PC-3 (cell line): Measurements from ENCODE around the gene CERK. TPM values are rescaled to one million over a fixed set of nuclear protein-coding genes. Genes with fewer than 3 reads are reported as not detected.

Experiments used
- ATAC-seq: fragments of 200-7000 bp; cut with Tn5 transposase; 2 replicates; pipeline ENCODE4 v1.9.1; 2020; ENCODE audit warnings: mild to moderate bottlenecking, moderate library complexity
- BruUV-seq: library from RNA; stranded (reverse); fragments of 400-500 nt; replicated peaks from 2 replicates; lab custom pipeline; 2021; lab: Mats Ljungman, UMichigan
- CTCF ChIA-PET: fragments of 300-600 bp; sonication (Branson Sonifier 250); formaldehyde crosslinking; loops from one replicate; lab custom pipeline; 2022; ENCODE audit warnings: antibody characterized with exemption; lab: Charles Lee
- POLR2A ChIA-PET: fragments of 300-600 bp; sonication (Branson Sonifier 250); formaldehyde crosslinking; loops from one replicate; lab custom pipeline; 2022; ENCODE audit warnings: antibody characterized with exemption; ENCODE audit not compliant: unreplicated experiment; lab: Charles Lee
- DNase-seq: peaks from one replicate; pipeline ENCODE4 v3.0.0-alpha.2; 2015
- H2AFZ ChIP-seq: fragments of 300-600 bp; sonication (generic); 2 replicates; pipeline ENCODE4 v1.6.0; 2016; ENCODE audit warnings: antibody characterized with exemption, low read length
- H3F3A ChIP-seq: fragments of 300-600 bp; sonication (generic); one replicate; pipeline ENCODE4 v1.6.0; 2017; ENCODE audit warnings: antibody characterized with exemption, low read length, control low read depth, mild to moderate bottlenecking; ENCODE audit not compliant: unreplicated experiment
- H3K27ac ChIP-seq: fragments of 300-600 bp; sonication (generic); 2 replicates; pipeline ENCODE4 v1.5.1; 2016; ENCODE audit warnings: mild to moderate bottlenecking, low read length
- H3K27me3 ChIP-seq: fragments of 300-600 bp; sonication (generic); 2 replicates; pipeline ENCODE4 v1.6.1; 2016; ENCODE audit warnings: low read length, mixed read lengths
- H3K36me3 ChIP-seq: fragments of 300-600 bp; sonication (generic); 2 replicates; pipeline ENCODE4 v1.6.1; 2016; ENCODE audit warnings: low read depth, mixed run types, low read length, mixed read lengths
- H3K4me1 ChIP-seq: fragments of 300-600 bp; sonication (generic); 2 replicates; pipeline ENCODE4 v1.5.1; 2016; ENCODE audit warnings: low read length; ENCODE audit not compliant: insufficient read depth
- H3K4me2 ChIP-seq: fragments of 300-600 bp; sonication (generic); 2 replicates; pipeline ENCODE4 v1.6.0; 2016; ENCODE audit warnings: low read length
- H3K4me3 ChIP-seq: fragments of 300-600 bp; sonication (generic); 2 replicates; pipeline ENCODE4 v1.5.1; 2016; ENCODE audit warnings: mild to moderate bottlenecking, low read length, mixed read lengths
- H3K79me2 ChIP-seq: fragments of 300-600 bp; sonication (generic); 2 replicates; pipeline ENCODE4 v1.6.1; 2017; ENCODE audit warnings: low read length, mixed read lengths
- H3K9ac ChIP-seq: fragments of 300-600 bp; sonication (generic); 2 replicates; pipeline ENCODE4 v1.6.0; 2016; ENCODE audit warnings: mild to moderate bottlenecking, low read length
- H3K9me2 ChIP-seq: fragments of 300-600 bp; sonication (generic); replicated peaks from 2 replicates; pipeline ENCODE4 v1.6.1; 2016; ENCODE audit warnings: mixed run types, low read length, mixed read lengths
- H3K9me3 ChIP-seq: fragments of 300-600 bp; sonication (generic); 2 replicates; pipeline ENCODE4 v1.6.1; 2016; ENCODE audit warnings: low read length, mixed read lengths
- H4K20me1 ChIP-seq: fragments of 300-600 bp; sonication (generic); 2 replicates; pipeline ENCODE4 v1.6.1; 2016; ENCODE audit warnings: low read length, mixed read lengths
- CTCF ChIP-seq: fragments of 300-600 bp; sonication (generic); conservative IDR thresholded peaks from 2 replicates; pipeline ENCODE4 v1.5.1; 2017; ENCODE audit warnings: antibody characterized with exemption, low read depth, mild to moderate bottlenecking, low read length
- EZH2 ChIP-seq: fragments of 300-600 bp; sonication (generic); IDR thresholded peaks from one replicate; pipeline ENCODE4 v1.6.1; 2017; ENCODE audit warnings: antibody characterized with exemption, mild to moderate bottlenecking, low read length; ENCODE audit not compliant: unreplicated experiment
- EZH2phosphoT487 ChIP-seq: fragments of 300-600 bp; sonication (generic); IDR thresholded peaks from 2 replicates; pipeline ENCODE4 v1.6.1; 2018; ENCODE audit warnings: mild to moderate bottlenecking, antibody characterized with exemption, low read length, borderline replicate concordance
- intact Hi-C: fragments of 100-400 bp; cut with micrococcal nuclease; formaldehyde crosslinking; loops from 2 replicates; pipeline ENCODE4 v1.9.0; 2023
- total RNA-seq: library from RNA; depleted of rRNA; stranded (reverse); fragments of >200 nt; gene quantifications from 2 replicates; pipeline ENCODE4 v1.2.3, GENCODE V29; 2014

CERK gene
- total RNA-seq, 1 experiment from 2014 or later: 21.6 TPM

GRCh38 chr22:46701262-46701661, 36.8 kb downstream of the CERK start:
- no peaks in the 10 kb centered on the region for H4K20me1 ChIP-seq
- ChIA-PET CTCF (no interaction called here), POLR2A (no interaction called here)
- H2AFZ ChIP-seq: no peak overlapping the region
- no peak for DNase-seq
- H3K4me1 ChIP-seq: no peaks in the 10 kb centered on the region
- H3K9me3 ChIP-seq: no peaks in the 10 kb centered on the region
- H3K9me2 ChIP-seq: no peaks in the 10 kb centered on the region
- H3F3A ChIP-seq: no peaks in the 10 kb centered on the region
- no peaks in the 10 kb centered on the region for H3K27me3 ChIP-seq
- no peak for ATAC-seq
- H3K79me2 ChIP-seq: no peaks in the 10 kb centered on the region
- intact Hi-C loops: no loop called here
- no peak overlapping the region for H3K9ac ChIP-seq
- H3K4me2 ChIP-seq: no peak overlapping the region
- no peaks in the 10 kb centered on the region for H3K36me3 ChIP-seq
- no peak overlapping the region for H3K4me3 ChIP-seq
- BruUV-seq: no TSS peak
- TF ChIP-seq CTCF: no peak
- no peak for TF ChIP-seq EZH2phosphoT487
- TF ChIP-seq EZH2: no peak
- H3K27ac ChIP-seq: no peak overlapping the region

- Histone ChIP-seq H3K27me3 (no peaks in the 10 kb centered on the region), H2AFZ (no peak overlapping the region), H3K4me2 (no peak overlapping the region), H3F3A (no peaks in the 10 kb centered on the region), H3K9me2 (no peaks in the 10 kb centered on the region), H3K79me2 (no peaks in the 10 kb centered on the region), H4K20me1 (no peaks in the 10 kb centered on the region), H3K9ac (no peak overlapping the region), H3K9me3 (no peaks in the 10 kb centered on the region), H3K4me3 (no peak overlapping the region), H3K27ac (no peak overlapping the region), H3K4me1 (no peaks in the 10 kb centered on the region), H3K36me3 (no peaks in the 10 kb centered on the region)
- ATAC-seq: no peak
- TF ChIP-seq EZH2: no peak
- TF ChIP-seq EZH2phosphoT487: no peak
- TF ChIP-seq CTCF: no peak
- DNase-seq: no peak
- CTCF ChIA-PET: no interaction called here
- intact Hi-C loops: no loop called here
- BruUV-seq: no TSS peak
- POLR2A ChIA-PET: no interaction called here
Measured at GRCh38 chr22:46699091-46699490, 39.0 kb downstream of the CERK start.

- H3K9me3 ChIP-seq: no peaks in the 10 kb centered on the region
- TF ChIP-seq EZH2phosphoT487 (no peak), EZH2 (no peak), CTCF (no peak)
- DNase-seq (no peak), ATAC-seq (no peak)
- CTCF ChIA-PET: no interaction called here
- no peaks in the 10 kb centered on the region for H3F3A ChIP-seq
- H3K36me3 ChIP-seq: no peaks in the 10 kb centered on the region
- no peaks in the 10 kb centered on the region for H3K79me2 ChIP-seq
- H3K27ac ChIP-seq: no peak overlapping the region
- no peaks in the 10 kb centered on the region for H3K4me1 ChIP-seq
- no peaks in the 10 kb centered on the region for H3K9me2 ChIP-seq
- no peak overlapping the region for H3K4me3 ChIP-seq
- BruUV-seq: no TSS peak
- intact Hi-C loops: no loop called here
- H4K20me1 ChIP-seq: no peaks in the 10 kb centered on the region
- H3K9ac ChIP-seq: no peak overlapping the region
- POLR2A ChIA-PET: no interaction called here
- no peak overlapping the region for H2AFZ ChIP-seq
- H3K4me2 ChIP-seq: no peak overlapping the region
- H3K27me3 ChIP-seq: no peaks in the 10 kb centered on the region
Measured at GRCh38 chr22:46697811-46698515, 40.1 kb downstream of the CERK start.
